ENCODE data around the gene TMPRSS2.
A peak's percentile ranks its signal among the peaks of the same experiment; 100 is the strongest.
"Not testable (repeated sequence)": the region's sequence is repeated elsewhere in the genome, so short reads cannot be mapped to it uniquely, and the experiment has no call there.

The TMPRSS2 gene

DNA sequence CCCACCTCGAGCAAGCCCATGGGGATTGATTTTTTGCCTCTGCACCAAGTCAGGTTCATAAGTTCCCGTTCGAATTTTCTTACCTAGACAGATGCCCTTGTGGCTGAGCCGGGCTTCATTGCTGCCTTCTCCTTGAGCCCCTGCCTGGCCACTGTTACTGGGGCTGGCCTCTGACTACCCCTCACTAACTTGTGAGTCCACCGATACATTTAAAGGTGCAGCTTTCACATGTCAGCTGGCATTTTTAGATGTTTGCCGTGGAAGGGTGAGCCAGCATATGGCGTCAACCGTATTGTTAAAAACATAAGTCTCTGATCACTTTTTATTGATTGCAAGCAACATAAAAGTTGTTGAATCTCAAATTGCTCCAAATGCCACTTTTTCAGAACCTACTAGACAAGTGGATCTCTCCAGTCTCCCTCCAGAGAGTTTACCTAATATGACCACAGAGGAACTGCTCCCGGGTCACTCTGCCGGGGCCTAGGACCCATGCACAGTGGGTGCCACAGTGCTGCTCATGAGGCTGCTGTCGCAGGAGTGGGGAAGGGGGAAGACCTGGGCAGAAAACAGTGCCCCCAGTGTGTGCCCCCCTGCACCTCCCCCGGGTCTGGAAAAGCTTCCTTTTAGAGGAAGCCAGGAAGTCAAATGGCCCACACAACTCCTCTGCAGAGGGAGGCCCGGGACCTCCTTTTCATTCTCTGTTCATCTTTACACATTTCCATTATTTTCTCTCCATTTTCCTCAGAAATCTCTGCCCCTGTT, 63.1 kb downstream of the TMPRSS2 start:
- DNase-seq, result no peak

DNA sequence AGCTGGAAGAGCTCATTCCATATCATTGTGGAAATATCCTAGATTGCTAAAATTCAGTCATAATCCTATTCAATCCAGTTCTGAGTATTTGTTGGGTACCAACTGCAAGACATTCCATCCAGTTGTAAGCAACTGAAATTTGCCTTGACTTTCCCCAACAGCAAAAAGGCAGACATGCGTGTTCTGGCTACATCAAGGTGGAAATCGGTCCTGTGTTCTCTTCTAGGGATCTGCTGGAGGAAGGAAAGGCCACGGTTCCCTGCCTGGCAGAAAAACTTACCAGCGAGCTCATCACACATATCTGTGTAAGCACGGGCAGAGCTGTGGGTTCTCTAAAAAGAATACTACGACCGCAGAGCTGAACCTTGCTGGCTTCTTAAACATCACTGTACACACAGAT, 64.4 kb downstream of the TMPRSS2 start:
- DNase-seq, result no peak

DNA sequence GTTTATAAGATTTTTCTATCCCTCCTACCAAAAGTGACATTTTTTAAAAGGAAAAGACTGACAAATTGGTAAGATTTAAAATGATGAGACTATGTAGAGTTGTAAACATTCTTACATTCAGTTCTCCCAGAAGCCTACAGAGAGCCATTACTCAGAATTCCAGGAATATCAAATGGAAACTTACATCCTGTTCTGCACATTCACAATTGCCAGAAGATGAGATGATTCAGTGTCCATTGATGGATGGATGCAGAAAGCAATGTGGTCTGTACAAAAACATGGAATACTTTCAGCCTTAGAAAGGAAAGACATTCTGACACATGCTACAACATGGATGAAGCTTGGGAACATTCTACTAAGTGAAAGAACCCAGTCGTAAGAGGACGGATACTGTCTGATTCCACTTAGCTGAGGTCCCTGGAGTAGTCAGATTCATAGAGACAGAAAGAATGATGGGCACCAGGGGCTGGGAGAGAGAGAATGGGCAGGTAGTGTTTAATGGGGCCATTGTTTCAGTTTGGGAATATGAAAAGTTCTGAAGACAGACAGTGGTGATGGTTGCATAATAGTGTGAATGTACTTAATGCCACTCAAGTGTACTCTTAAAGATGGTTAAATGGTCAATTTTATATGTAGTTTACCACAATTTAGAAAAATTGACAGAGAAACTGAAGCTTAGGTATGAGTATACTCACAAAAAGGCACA, 65.3 kb downstream of the TMPRSS2 start:
- no peak for DNase-seq

DNA sequence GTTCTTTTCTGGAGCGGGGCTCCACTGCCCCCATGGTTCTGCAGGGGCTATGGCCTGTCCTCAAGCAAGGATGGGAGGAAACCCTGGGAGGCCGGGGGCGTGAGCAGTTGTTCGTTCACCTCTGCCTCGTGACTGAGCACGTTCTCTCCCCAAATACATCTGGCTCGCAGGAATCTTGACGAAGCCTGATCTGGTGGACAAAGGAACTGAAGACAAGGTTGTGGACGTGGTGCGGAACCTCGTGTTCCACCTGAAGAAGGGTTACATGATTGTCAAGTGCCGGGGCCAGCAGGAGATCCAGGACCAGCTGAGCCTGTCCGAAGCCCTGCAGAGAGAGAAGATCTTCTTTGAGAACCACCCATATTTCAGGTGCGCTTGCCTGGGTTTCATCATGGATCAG, 66.4 kb downstream of the TMPRSS2 start:
- no peak for DNase-seq

DNA sequence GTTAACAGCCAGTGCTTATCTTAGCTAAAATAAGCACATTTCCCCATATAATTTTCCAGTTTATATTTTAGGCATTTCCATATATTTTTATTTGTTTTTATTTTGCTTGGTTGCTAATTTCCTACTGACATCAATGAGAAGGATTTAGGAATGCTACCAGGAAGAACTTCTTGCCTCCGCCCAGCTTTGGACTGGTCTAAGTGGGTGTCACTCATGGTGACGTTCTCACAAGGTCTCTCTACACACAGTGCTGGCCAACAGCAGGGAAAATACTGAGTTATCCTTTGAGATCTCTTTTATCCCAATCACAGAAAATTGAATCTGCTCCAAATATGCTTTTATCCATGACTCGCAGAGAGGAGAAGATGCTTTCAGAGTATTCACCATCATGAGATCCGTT, 68.7 kb downstream of the TMPRSS2 start:
- no peak for DNase-seq

DNA sequence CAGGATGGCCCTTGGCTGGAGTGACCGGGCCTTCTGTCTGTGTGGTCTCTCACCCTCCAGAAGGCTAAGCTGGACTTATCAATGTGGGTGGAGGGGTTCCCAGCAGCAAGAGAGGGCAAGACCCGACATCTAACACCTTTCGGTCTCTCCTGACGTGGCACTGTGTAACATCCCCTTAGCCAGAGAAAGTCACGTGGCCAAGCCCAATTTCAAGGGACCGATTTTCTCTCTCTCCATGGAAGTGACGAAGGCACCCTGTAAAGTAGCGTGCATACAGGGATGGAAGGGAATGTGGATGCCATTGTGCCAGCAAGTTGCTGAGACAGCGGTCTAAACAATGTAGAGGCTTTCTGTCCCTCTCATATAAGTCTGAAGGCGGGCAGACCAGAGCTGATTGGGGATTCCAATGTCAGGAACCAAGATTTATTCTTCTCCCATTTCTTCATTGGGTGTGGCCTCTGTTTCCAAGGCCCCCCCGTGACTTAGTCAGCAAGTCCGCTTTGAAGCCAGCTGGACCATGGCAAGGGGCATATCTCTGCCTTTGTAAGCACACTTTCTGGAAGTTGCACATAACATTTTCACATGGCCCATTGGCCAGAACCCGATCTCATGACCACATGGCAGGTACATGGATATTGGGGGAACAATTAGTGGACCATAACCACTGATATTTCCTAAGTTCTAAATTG, 69.4 kb downstream of the TMPRSS2 start:
- no peak for DNase-seq

DNA sequence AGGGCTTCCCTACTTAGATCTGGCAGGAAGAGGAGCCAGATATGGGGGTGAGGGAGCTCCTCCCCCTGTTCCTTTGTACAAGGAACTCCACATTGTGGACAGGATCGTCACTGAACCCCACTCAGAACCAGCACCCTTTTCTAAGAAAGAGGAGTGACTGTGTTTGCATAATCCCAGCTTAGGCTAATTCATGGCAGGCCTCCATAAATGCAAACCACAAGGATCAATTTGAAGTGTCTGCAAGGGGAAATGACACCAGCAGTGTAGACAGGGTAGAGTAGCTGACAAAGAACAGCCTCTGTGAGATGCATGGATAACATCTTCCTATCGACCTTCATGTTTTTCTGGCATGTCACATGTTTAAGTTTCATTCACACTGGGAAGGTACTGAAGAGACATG, 70.2 kb downstream of the TMPRSS2 start:
- DNase-seq, result no peak

DNA sequence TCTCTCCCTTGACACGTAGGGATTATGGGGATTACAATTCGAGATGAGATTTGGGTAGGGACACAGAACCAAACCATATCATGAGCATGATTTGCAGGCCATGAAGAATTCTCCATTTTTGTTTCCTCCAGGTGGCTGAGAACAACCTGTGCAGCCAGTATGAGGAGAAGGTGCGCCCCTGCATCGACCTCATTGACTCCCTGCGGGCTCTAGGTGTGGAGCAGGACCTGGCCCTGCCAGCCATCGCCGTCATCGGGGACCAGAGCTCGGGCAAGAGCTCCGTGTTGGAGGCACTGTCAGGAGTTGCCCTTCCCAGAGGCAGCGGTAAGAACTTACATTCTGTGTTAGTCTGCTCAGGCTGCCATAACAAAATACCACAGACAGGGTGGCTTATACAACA, 72.3 kb downstream of the TMPRSS2 start:
- no peak for DNase-seq

DNA sequence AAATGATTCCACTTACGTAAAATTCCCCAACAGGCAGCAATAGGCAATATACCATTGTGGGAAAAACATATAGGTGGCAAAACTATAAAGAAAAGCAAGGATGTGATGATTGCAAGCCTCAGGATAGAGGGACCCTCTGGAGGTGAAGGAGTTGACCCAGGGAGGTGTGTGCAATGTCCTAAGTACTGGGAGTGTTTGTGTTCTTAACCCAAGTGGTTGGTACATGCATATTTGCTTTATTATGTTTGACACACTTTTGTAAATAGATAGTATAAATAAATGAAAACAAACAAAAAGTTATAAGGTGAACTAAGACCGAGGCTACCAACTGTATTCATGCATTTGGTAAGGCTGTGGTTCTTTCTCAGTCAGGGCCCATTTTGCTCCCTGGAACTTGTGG, 74.4 kb downstream of the TMPRSS2 start:
- DNase-seq, result no peak

DNA sequence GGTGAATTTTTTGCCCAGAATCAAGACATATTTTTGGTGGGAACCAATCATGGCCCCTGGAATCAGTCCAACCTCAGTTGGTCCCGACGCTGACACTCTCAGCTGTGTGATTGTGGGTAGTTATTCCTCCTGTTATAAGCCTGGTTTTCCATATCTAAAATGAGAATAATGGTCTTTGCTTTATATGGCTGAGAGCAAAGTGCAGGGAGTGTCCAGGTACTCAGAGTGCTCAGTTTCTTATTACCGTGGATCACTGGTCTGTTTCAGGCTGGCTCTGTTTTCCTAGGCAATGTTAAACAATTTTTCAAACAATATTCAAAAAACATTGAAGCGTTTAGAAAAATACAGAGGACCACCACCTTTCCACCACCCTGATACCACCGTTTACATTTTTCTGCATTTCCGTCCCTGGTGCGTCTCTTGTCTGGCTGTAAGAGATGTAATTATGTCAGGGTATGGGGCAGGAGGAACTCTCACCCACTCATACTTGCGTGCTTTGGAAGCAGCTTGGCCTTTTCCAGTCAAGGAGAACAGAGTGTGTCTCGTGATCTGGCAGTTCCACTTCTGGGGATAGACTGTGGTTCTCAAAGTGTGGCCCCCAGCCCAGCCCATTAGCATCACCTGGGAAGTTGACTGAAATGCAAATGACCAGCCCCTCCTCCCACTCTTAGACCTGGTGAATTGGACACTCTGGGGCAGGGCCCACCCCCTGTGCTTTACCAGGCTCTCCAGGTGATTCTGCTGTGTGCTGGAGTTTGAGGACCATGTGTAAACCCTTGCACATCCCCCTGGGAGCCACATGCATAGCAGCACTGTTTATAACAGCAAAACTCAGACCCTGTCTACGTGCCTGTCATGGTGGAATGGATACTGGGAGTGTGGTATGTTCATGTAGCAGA, 75.1 kb downstream of the TMPRSS2 start:
- no peak for DNase-seq

DNA sequence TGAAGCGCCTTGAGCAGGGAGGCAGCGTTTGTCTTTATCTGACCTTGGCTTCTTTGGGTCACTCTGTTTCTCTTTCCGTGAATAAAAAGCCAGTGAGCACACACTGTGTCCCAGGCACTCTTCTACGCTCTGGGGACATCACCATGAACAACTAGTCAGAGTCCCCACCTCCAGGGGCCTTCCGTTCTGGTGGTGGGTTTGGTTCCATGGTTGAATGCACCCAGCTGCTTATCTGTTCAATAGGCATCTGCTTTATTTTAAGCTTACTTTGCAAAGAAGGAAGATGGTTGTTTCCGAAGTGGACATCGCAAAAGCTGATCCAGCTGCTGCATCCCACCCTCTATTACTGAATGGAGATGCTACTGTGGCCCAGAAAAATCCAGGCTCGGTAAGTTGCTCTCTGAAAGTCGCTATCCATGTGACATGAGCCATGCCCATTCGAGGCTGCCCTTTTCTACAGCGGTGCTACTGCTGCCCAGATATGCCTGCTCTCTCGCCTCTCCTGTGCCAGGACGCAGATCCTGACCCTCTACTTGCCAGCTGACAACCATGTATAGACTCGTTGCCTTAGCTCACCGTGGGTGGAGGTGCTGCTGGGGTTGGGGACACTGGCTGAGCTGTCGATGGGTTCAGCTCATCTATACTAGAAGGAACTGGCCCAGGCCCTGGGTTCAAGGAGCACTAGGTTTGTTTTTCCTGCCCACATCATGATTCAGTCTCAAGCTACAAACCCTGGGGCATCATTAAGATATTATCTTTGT, 76.0 kb downstream of the TMPRSS2 start:
- no peak for DNase-seq

DNA sequence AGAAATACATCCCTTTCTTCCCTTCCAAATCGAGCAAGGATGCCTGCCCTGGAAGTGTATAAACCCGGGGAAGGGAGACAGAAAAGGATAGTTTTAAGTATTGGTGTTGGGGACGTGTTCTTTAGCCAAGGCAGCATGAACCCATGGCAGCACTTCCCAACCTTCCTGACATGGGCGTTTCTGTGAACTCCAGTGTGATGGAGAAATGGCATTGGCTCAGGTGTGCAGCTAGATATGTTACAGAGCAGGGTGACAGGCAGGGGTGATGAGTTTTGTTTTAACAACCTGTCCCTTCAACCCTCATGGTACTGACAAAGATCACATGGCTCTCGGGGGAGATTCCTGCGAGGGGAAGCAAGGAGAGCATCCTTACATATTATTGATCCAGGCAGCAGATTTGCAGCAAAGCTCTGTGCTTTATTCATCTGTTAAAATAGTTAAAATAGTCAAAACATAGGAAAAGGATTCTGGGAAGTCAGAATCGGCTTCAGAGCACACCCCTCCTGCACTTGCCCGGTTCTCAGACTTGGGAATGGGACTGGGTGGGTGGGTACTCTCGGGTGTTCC, 78.0 kb downstream of the TMPRSS2 start:
- no peak for DNase-seq

DNA sequence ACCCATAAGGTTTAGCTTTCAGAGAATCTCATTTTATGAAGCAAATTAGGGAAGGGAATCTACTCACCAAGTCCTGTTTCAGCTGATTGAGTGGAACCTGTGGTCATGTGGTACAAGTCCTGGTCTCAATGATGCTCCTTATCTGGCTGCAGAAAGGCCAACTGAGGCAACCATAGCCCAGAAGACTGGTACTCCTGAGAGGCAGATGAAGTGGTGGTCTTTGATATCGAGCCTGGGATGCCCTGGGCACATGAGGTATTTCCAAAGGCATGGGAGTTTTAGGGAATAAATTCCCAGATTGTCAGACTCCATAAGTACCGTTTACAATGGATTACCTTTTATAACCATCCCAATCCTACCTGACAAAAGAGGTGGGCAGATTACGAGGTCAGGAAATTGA, 78.7 kb downstream of the TMPRSS2 start:
- no peak for DNase-seq

DNA sequence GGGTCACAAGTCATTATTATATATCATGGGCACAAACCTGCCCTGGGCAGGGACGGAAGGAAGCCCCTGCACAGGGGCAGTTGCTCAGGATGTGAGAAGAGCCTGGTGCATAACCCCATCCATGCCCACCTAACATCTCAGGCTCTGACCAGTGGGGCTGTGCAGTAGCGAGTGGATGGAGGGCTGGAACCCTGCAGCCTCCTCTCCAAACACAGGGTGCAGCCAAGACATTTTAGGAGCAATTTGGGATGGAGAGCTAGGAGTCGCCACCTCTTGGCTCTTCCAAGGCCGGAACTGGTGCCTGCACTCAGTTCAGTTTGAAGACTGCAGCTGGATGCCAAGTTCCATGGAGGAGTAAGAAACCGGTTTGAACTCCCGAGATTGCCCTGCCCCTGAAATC, 79.1 kb downstream of the TMPRSS2 start:
- no peak for DNase-seq

DNA sequence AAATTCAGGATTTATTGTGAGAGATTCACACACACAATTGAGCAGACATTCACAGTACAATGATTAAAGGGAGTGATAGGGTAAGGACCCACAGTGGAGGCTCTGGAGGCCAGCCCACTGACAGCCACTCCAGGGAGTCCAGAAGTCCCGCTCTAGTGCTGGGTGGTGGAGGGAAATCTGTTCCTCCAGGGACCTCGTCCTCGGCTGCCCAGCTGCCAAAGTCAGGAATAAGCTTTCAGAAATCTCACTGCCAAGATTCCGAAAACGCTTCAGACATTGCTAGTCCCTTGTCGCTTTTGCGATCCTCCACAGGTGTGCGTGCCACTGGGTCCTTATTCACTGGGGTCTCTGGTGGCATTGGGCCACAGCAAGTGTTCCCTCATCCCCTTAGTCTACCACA, 79.6 kb downstream of the TMPRSS2 start:
- no peak for DNase-seq

DNA sequence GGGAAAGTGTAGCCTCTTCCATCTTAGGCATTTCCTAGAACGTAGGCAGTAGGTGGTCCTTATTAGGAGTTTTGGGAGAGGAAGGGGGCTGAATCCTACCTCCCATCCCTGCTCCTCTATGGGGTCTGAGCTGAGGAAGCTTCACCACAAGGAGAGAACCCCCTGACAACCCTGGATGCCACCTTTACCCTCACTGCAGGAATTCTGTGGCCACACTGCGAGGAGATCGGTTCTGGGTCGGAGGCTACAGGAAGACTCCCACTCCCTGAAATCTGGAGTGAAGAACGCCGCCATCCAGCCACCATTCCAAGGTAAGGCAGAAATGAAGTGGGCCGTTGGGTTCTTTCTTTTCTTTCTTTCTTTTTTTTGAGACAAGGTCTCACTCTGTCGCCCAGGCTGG, 80.4 kb downstream of the TMPRSS2 start:
- DNase-seq, result no peak

DNA sequence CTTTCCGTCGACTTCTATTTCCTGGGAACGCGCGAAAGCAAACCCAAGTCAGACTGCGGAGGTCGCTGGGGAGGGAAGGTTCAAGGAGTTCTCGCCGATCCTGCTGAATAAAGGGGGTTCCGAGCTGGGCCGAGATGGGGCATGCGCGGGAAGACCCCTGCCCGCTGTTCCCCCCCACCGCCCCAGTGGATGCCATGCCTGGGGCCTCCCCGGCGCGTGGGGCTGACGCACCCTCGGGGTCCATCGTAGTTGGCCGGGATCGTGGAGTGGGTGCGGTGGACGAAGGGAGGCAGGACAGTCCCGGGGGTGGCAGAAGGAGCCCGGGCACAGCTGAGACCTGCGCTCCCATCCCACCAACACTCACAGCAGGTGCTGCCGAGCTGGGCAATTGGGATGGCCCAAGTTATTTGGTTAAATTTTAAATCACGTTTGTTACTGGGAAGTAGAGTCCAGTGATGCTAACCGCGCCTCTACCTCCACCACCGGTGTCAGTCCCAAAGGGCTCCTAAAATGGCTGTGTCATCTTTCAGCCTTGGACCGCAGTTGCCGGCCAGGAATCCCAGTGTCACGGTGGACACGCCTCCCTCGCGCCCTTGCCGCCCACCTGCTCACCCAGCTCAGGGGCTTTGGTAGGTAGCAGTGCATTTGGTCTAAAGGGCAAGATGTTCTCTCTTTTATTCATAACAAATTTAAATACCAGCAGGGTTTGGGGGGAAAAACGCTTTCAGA, 81.1 kb downstream of the TMPRSS2 start:
- DNase-seq, result no peak

DNA sequence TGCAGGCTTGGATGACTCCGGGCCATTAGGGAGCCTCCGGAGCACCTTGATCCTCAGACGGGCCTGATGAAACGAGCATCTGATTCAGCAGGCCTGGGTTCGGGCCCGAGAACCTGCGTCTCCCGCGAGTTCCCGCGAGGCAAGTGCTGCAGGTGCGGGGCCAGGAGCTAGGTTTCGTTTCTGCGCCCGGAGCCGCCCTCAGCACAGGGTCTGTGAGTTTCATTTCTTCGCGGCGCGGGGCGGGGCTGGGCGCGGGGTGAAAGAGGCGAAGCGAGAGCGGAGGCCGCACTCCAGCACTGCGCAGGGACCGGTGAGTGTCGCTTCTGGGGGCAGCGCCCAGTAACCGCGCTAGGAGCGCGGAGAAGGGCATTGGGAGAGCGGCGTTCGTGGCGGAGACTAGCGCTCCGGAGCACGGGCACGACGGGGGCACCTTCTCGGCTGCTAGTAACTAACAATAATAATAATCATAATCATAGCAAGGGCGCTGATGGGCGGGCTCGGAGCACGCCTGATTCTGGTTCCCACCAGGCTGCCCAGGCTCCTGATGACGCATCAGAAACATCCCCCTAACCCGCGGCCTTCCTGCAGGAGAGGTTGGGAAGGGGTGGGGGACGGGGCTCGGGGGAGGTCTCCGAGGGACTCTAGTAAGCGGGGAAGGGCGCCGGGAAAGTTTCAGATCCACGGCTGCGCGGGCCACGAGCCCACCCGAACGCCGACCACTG, 81.8 kb downstream of the TMPRSS2 start, which contains the start of gene MX1:
Gene MX1, plus strand, starts transcription at position 286 of the 722 bp plus-strand sequence. CDS start 5,832 bp downstream, outside the sequence.
- peak; percentile 18 for DNase-seq

DNA sequence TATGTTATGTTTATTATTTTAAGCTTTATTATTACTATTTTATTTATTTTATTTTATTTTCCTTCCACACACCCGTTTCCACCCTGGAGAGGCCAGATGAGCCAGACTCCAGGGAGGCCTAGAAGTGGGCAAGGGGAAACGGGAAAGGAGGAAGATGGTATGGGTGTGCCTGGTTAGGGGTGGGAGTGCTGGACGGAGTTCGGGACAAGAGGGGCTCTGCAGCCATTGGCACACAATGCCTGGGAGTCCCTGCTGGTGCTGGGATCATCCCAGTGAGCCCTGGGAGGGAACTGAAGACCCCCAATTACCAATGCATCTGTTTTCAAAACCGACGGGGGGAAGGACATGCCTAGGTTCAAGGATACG, 82.4 kb downstream of the TMPRSS2 start:
- no peak for DNase-seq

DNA sequence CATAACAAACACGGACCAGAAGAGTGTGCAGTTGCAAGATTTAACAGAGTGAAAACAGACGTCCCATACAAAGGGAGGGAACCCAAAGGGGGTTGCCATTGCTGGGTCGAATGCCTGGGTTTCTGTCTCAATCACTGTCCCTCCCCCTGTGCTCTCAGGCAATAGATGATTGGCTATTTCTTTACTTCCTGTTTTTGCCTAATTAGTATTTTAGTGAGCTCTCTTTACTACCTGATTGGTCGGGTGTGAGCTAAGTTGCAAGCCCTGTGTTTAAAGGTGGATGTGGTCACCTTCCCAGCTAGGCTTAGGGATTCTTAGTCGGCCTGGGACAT, 84.7 kb downstream of the TMPRSS2 start:
- DNase-seq, result not testable (repeated sequence)

All from NCI-H1092 treated with DMSO at 0.1 percent for 48 hours (cell line).